Measurements from ENCODE around the gene PAPOLG. TPM values are rescaled to one million over a fixed set of nuclear protein-coding genes. Genes with fewer than 3 reads are reported as not detected.

Gene PAPOLG
- total and polyA plus RNA-seq, 9 donors: 8.0 to 18.4 (median 15.5) TPM

DNA sequence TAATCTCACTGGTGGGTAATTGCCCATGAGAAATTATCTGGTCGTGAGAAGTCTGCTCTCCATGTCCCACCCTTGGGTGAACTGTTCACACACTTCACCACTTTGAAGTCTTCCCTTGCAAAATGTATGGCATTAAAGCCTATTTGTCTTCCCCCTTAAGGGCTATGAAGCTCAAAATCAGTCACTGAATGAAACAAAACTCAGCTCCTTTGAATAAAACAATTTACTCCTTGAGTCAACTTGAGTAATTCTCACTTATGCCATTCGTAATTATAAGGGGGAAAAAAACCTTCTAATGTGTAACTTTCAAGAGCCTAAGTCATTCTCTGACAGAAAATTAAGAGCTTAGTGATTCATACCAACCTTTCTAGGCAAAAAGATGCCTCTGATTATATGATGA lies 76.6 kb downstream of the PAPOLG start:
- H3K4me1 ChIP-seq (ENCODE audit: insufficient read depth): no peaks in the 10 kb centered on the region
- no peaks in the 10 kb centered on the region for H3K27me3 ChIP-seq
- H3K27ac ChIP-seq: no peak overlapping the region
- intact Hi-C loops (cut with DNase I): no loop called here
- DNase-seq: no peak
- TF ChIP-seq POLR2A (IDR thresholded peaks at IDR 0.05) (no peak), EP300 (IDR thresholded peaks at IDR 0.05) (no peak), CTCF (IDR thresholded peaks at IDR 0.05) (no peak)
- 38 to 46% (median 45%) methylated on average over 2 of the region's 2 CpGs for WGBS, 3 donors
- H3K4me3 ChIP-seq: no peak overlapping the region
- H3K36me3 ChIP-seq: no peaks in the 10 kb centered on the region
- no peaks in the 10 kb centered on the region for H3K9me3 ChIP-seq

- H3K27me3 ChIP-seq: no peaks in the 10 kb centered on the region
- intact Hi-C loops (cut with DNase I): no loop called here
- no peaks in the 10 kb centered on the region for H3K4me1 ChIP-seq (ENCODE audit: insufficient read depth)
- TF ChIP-seq CTCF (IDR thresholded peaks at IDR 0.05) (no peak), POLR2A (IDR thresholded peaks at IDR 0.05) (no peak), EP300 (IDR thresholded peaks at IDR 0.05) (no peak)
- H3K4me3 ChIP-seq: no peak overlapping the region
- no peak overlapping the region for H3K27ac ChIP-seq
- no peak for DNase-seq
- WGBS, 3 donors: 46 to 54% (median 46%) methylated on average over 2 of the region's 2 CpGs
- H3K9me3 ChIP-seq: no peaks in the 10 kb centered on the region
- H3K36me3 ChIP-seq: no peaks in the 10 kb centered on the region
Observed at GRCh38 chr2:60834270-60834717, 78.2 kb downstream of the PAPOLG start.

DNA sequence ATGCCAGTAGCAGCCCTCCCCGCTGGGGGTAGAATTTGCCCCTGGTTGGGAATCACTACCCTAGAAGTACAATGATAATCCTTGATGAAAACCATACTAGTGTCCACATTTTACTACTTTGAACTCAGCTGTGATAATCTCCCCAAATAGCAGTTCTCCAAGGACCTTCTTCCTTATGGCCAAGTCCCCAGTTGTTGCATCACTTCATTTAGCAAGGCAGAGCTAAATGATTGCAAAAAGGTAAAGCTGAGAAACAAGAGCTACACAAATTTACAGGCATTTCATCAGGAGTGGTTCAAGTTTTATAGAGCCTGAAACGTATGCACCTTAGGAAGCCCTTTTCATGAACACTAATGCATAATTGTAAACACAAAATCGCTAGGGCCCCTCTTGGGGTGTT lies 80.4 kb downstream of the PAPOLG start:
- WGBS, 3 donors: 79 to 86% (median 84%) methylated on average over 3 of the region's 3 CpGs
- Histone ChIP-seq H3K27ac (no peak overlapping the region), H3K4me1 (ENCODE audit: insufficient read depth) (no peaks in the 10 kb centered on the region), H3K36me3 (no peaks in the 10 kb centered on the region), H3K4me3 (no peak overlapping the region), H3K9me3 (no peaks in the 10 kb centered on the region), H3K27me3 (no peaks in the 10 kb centered on the region)
- TF ChIP-seq CTCF (IDR thresholded peaks at IDR 0.05) (no peak), POLR2A (IDR thresholded peaks at IDR 0.05) (no peak), EP300 (IDR thresholded peaks at IDR 0.05) (no peak)
- no peak for DNase-seq
- intact Hi-C loops (cut with DNase I): no loop called here

DNA sequence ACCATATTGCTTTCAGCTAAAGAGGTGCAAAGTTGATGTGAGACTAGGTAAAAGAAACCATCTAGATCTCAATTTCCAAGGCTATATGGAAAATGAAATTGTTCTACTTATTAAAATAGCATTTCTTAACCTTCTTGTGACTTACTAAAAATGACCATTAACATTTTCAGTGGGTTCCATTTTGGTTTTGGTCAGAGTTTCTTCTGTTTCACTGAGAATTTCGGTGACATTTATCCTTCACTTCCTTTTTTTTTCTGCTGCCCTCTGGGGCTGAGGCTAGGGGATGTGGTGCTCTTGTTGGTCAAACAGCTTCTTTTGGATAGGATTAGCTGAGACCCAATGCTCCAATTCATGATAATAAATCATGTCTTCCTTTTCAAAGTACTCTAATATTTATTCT lies 81.1 kb downstream of the PAPOLG start:
- TF ChIP-seq EP300 (IDR thresholded peaks at IDR 0.05): no peak
- TF ChIP-seq CTCF (IDR thresholded peaks at IDR 0.05): no peak
- no peak for TF ChIP-seq POLR2A (IDR thresholded peaks at IDR 0.05)
- H3K4me3 ChIP-seq: no peak overlapping the region
- no peaks in the 10 kb centered on the region for H3K9me3 ChIP-seq
- DNase-seq: no peak
- H3K27ac ChIP-seq: no peak overlapping the region
- no peaks in the 10 kb centered on the region for H3K27me3 ChIP-seq
- intact Hi-C loops (cut with DNase I): no loop called here
- H3K36me3 ChIP-seq: no peaks in the 10 kb centered on the region
- 82 to 92% (median 87%) methylated on average over 1 of the region's 1 CpG for WGBS, 3 donors
- no peaks in the 10 kb centered on the region for H3K4me1 ChIP-seq (ENCODE audit: insufficient read depth)
